ENCODE results near the gene FBXW10. TPM values are rescaled to one million over a fixed set of nuclear protein-coding genes. Genes with fewer than 3 reads are reported as not detected.

Gene FBXW10
- total RNA-seq = under 0.01 and 0.05 TPM in 2 replicates

GRCh38 chr17:18743699-18744421, at the start of gene FBXW10:
Gene FBXW10, plus strand, starts transcription at chr17:18744054. Its CDS starts 191 bp downstream, at chr17:18744245.

GRCh38 chr17:18780991-18781718, 37.3 kb downstream of the FBXW10 start, which contains the start of gene TVP23B:
Gene TVP23B, plus strand, starts transcription at chr17:18781183. Its CDS starts 111 bp downstream, at chr17:18781294.

Other genes with a start within 250 kb of the FBXW10 start
- gene TBC1D28, start 99.7 kb upstream of the FBXW10 start, total RNA-seq = not detected in 2 replicates
- gene FOXO3B, start 61.7 kb upstream of the FBXW10 start, total RNA-seq = 3.6 and 5.5 TPM in 2 replicates
- 135 and 207 TPM in 2 replicates for gene TVP23B, start 37.1 kb downstream of the FBXW10 start, total RNA-seq
- gene PRPSAP2, start 114.1 kb downstream of the FBXW10 start, total RNA-seq = 45.4 and 61.6 TPM in 2 replicates
- not detected in 2 replicates for gene SLC5A10, start 208.1 kb downstream of the FBXW10 start, total RNA-seq